ENCODE data around the gene PDILT.
"Not testable (repeated sequence)": the region's sequence is repeated elsewhere in the genome, so short reads cannot be mapped to it uniquely, and the experiment has no call there.

Gene PDILT

DNA sequence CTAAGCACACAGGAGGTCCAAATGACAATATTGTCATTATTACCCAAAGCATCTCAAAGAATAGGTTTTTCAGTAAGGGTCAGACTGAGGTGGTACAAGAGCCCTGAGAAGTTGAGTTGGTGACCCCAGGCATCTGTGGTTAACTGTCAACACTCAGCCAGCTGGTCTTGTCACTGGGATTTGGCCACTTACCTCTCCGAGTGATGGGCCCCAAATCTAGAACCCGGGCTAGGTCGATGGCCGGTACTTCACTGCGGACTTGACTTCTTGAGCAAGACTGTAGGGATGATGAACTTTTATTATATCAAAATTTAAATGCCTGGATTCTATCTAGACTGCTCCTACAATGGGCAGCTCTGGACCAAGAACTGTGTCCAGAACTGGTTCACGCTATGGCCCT, 88.8 kb downstream of the PDILT start:
- no peak for DNase-seq (ENCODE audit: low read depth in 1 of 2, low spot score in 1 of 2)
- H3K27me3 ChIP-seq (ENCODE audit: insufficient read depth, poor library complexity, severe bottlenecking) = no peaks in the 10 kb centered on the region
- no peak overlapping the region for H3K4me3 ChIP-seq (replicated peaks; ENCODE audit: insufficient read depth, low read length)
- TF ChIP-seq GABPA (IDR thresholded peaks at IDR 0.05; ENCODE audit: low read depth) = no peak
- TF ChIP-seq POLR2AphosphoS5 (IDR thresholded peaks at IDR 0.05; ENCODE audit: low read depth) = no peak
- TF ChIP-seq, protein P1, sequence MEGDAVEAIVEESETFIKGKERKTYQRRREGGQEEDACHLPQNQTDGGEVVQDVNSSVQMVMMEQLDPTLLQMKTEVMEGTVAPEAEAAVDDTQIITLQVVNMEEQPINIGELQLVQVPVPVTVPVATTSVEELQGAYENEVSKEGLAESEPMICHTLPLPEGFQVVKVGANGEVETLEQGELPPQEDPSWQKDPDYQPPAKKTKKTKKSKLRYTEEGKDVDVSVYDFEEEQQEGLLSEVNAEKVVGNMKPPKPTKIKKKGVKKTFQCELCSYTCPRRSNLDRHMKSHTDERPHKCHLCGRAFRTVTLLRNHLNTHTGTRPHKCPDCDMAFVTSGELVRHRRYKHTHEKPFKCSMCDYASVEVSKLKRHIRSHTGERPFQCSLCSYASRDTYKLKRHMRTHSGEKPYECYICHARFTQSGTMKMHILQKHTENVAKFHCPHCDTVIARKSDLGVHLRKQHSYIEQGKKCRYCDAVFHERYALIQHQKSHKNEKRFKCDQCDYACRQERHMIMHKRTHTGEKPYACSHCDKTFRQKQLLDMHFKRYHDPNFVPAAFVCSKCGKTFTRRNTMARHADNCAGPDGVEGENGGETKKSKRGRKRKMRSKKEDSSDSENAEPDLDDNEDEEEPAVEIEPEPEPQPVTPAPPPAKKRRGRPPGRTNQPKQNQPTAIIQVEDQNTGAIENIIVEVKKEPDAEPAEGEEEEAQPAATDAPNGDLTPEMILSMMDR (IDR thresholded peaks at IDR 0.05; ENCODE audit: insufficient read depth, low read length) = no peak
- no peak for TF ChIP-seq SPI1 (IDR thresholded peaks at IDR 0.05; ENCODE audit: borderline replicate concordance, low read depth)
- TF ChIP-seq, protein P2, sequence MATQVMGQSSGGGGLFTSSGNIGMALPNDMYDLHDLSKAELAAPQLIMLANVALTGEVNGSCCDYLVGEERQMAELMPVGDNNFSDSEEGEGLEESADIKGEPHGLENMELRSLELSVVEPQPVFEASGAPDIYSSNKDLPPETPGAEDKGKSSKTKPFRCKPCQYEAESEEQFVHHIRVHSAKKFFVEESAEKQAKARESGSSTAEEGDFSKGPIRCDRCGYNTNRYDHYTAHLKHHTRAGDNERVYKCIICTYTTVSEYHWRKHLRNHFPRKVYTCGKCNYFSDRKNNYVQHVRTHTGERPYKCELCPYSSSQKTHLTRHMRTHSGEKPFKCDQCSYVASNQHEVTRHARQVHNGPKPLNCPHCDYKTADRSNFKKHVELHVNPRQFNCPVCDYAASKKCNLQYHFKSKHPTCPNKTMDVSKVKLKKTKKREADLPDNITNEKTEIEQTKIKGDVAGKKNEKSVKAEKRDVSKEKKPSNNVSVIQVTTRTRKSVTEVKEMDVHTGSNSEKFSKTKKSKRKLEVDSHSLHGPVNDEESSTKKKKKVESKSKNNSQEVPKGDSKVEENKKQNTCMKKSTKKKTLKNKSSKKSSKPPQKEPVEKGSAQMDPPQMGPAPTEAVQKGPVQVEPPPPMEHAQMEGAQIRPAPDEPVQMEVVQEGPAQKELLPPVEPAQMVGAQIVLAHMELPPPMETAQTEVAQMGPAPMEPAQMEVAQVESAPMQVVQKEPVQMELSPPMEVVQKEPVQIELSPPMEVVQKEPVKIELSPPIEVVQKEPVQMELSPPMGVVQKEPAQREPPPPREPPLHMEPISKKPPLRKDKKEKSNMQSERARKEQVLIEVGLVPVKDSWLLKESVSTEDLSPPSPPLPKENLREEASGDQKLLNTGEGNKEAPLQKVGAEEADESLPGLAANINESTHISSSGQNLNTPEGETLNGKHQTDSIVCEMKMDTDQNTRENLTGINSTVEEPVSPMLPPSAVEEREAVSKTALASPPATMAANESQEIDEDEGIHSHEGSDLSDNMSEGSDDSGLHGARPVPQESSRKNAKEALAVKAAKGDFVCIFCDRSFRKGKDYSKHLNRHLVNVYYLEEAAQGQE (IDR thresholded peaks at IDR 0.05; ENCODE audit: insufficient replicate concordance, low read depth) = no peak
- H3K27ac ChIP-seq (replicated peaks) = no peak overlapping the region

DNA sequence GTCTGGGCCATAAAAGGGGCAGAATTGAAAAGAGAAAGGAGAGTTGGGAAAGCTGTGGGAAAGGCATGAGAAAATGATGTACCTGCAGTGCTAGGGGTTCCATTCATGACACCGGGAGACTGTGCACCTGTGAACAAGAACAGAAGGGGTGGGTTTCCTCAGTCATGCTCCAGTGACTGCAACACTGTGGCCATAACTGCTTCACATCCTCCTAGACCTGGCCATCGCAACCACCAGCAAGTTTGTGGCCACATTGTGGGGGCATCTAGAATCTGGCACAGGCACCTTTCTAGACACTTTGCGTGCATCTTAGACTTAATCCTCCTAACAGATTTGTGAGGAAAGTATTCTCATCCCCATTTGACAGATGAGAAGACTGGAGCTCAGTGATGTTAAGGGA, 90.0 kb downstream of the PDILT start:
- no peak for DNase-seq (ENCODE audit: low read depth in 1 of 2, low spot score in 1 of 2)
- H3K27me3 ChIP-seq (ENCODE audit: insufficient read depth, poor library complexity, severe bottlenecking) = no peaks in the 10 kb centered on the region
- TF ChIP-seq, protein P2 (IDR thresholded peaks at IDR 0.05; ENCODE audit: insufficient replicate concordance, low read depth) = no peak
- TF ChIP-seq SPI1 (IDR thresholded peaks at IDR 0.05; ENCODE audit: borderline replicate concordance, low read depth) (no peak), GABPA (IDR thresholded peaks at IDR 0.05; ENCODE audit: low read depth) (no peak), POLR2AphosphoS5 (IDR thresholded peaks at IDR 0.05; ENCODE audit: low read depth) (no peak)
- TF ChIP-seq, protein P1 (IDR thresholded peaks at IDR 0.05; ENCODE audit: insufficient read depth, low read length) = no peak

DNA sequence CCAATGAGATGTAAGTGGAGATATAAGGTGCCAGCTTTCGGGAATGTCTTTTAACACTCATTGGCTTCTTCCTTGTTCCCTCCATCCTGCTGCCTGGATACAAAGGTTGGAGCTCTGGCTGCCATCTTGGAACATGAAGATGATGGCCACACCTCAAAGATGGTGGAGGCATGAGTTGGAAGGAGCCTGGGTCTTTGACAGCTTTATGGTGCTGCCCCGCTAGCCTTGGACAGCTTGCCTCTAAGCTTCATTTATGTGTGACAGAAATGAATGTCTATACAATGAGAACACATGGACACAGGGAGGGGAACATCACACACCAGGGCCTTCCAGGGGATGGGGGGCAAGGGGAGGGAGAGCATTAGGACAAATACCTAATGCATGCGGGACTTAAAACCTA, 90.8 kb downstream of the PDILT start:
- TF ChIP-seq, protein P1 (IDR thresholded peaks at IDR 0.05; ENCODE audit: insufficient read depth, low read length) = no peak
- TF ChIP-seq SPI1 (IDR thresholded peaks at IDR 0.05; ENCODE audit: borderline replicate concordance, low read depth) (no peak), GABPA (IDR thresholded peaks at IDR 0.05; ENCODE audit: low read depth) (no peak), POLR2AphosphoS5 (IDR thresholded peaks at IDR 0.05; ENCODE audit: low read depth) (no peak)
- TF ChIP-seq, protein P2 (IDR thresholded peaks at IDR 0.05; ENCODE audit: insufficient replicate concordance, low read depth) = no peak
- H3K4me3 ChIP-seq (replicated peaks; ENCODE audit: insufficient read depth, low read length) = no peak overlapping the region
- H3K27me3 ChIP-seq (ENCODE audit: insufficient read depth, poor library complexity, severe bottlenecking) = no peaks in the 10 kb centered on the region
- no peak for DNase-seq (ENCODE audit: low read depth in 1 of 2, low spot score in 1 of 2)
- no peak overlapping the region for H3K27ac ChIP-seq (replicated peaks)

More for the DNA sequence above, 90.0 kb downstream of the PDILT start:
- Histone ChIP-seq H3K27ac (replicated peaks) (no peak overlapping the region), H3K4me3 (replicated peaks; ENCODE audit: insufficient read depth, low read length) (no peak overlapping the region)

DNA sequence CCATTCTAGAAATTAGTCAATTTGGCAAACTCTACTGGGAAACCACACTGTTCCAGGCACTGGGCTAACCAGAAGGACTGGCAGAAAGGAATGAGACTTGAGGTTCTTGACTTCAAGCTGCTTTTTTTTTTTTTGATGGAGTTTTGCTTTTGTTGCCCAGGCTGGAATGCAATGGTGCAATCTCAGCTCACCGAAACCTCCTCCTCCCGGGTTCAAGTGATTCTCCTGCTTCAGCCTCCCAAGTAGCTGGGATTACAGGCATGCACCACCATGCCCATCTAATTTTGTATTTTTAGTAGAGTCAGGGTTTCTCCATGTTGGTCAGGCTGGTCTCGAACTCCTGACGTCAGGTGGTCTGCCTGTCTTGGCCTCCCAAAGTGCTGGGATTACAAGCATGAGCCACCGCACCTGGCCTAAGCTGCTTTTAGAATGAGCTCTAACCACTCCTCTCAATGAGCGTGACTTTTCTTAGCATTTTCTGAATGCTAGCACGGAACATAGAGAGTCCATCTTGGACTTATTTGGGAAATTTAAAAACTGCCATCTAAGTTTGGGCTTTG, 91.9 kb downstream of the PDILT start:
- DNase-seq (ENCODE audit: low read depth in 1 of 2, low spot score in 1 of 2); H3K27me3 ChIP-seq (ENCODE audit: insufficient read depth, poor library complexity, severe bottlenecking); H3K4me3 ChIP-seq (replicated peaks; ENCODE audit: insufficient read depth, low read length); H3K27ac ChIP-seq (replicated peaks): not testable (repeated sequence)

Measured in HL-60 (cell line).